Body of pancreas (tissue), 4 donors: ENCODE measurements around the gene TSPAN31.

ENCODE experiments used
- POLR2A ChIP-seq, 3 donors: fragments of 450-650 bp; IDR thresholded peaks; one replicate each; pipeline ENCODE4 v1.6.1; 2016; ENCODE audit warnings: antibody characterized with exemption in 3 of 3, mild to moderate bottlenecking in 2 of 3
- TF ChIP-seq, protein P1 (sequence below), 7 experiments: fragments of 450-650 bp in 4 of 7; fragments of 200-600 bp in 3 of 7; sonication (generic) in 3 of 7; IDR thresholded peaks; one replicate each; pipeline ENCODE4 v1.5.1; 2016 to 2019; ENCODE audit warnings: antibody characterized with exemption in 7 of 7

DNA sequence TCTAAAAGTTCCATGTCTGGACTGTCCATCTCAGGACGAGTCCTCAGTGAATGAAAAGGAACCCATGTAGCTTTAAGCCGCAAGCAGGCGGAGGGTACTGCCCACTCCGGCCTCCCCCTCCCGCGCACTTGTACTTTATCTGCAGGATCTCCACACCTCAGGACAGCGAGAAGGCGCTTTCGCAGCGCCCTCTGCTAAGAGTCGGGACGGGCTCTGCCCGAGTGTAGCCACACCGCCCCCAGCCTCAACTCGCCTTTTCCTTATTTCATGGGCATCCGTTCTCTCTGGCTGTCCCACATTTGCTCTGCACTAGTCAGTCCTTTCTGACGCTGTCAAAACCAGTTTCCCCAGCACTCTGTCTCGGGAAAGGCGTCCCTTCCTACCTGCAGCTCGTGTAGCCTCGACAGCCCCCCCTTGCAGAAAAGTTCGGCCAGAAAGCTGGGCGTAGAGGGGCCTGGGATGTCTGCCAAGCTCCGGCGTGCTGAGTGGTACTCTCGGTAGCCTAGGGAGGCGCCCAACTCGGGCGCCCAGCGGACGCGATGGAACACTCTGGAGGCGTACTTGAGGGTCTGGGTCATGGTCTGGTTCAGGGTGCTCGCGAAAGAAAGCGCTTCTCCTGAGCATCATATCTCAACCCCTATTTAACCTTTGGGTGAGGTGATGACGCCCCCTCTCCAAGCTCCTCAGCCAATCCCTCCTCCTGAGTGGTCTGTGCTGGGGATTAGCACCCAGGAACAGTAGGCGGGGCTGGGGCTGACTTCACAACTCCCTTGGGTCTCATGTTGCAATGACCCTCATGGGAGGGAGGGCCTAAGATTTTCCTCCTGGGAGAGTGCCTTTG is 21.8 kb downstream of the TSPAN31 start, which contains the start of gene CYP27B1:
- TF ChIP-seq, protein P1, sequence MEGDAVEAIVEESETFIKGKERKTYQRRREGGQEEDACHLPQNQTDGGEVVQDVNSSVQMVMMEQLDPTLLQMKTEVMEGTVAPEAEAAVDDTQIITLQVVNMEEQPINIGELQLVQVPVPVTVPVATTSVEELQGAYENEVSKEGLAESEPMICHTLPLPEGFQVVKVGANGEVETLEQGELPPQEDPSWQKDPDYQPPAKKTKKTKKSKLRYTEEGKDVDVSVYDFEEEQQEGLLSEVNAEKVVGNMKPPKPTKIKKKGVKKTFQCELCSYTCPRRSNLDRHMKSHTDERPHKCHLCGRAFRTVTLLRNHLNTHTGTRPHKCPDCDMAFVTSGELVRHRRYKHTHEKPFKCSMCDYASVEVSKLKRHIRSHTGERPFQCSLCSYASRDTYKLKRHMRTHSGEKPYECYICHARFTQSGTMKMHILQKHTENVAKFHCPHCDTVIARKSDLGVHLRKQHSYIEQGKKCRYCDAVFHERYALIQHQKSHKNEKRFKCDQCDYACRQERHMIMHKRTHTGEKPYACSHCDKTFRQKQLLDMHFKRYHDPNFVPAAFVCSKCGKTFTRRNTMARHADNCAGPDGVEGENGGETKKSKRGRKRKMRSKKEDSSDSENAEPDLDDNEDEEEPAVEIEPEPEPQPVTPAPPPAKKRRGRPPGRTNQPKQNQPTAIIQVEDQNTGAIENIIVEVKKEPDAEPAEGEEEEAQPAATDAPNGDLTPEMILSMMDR (IDR thresholded peaks at IDR 0.05) = no peak
- TF ChIP-seq POLR2A (IDR thresholded peaks at IDR 0.05) = peak in 1 of 3 donors; percentile 7
